Activated T-helper 17 cell treated with anti-CD3 and anti-CD28 coated beads, Interleukin-2, amount 50 U/mL, for 72 hours (primary cell): ENCODE data around the gene LGI4. TPM values are rescaled to one million over a fixed set of nuclear protein-coding genes. Genes with fewer than 3 reads are reported as not detected.
"Not testable (repeated sequence)": the region's sequence is repeated elsewhere in the genome, so short reads cannot be mapped to it uniquely, and the experiment has no call there.

Source experiments
- ATAC-seq: fragments of 150-1000 bp; cut with Tn5 transposase; replicated peaks from 2 replicates; pipeline ENCODE4 v1.10.0; 2021; ENCODE audit warnings: mild to moderate bottlenecking, moderate library complexity
- H3K27ac Mint-ChIP-seq: one replicate; pipeline ENCODE4 v1.8.0; 2022; ENCODE audit warnings: mixed read lengths
- H3K27me3 Mint-ChIP-seq: one replicate; pipeline ENCODE4 v1.8.0; 2022; ENCODE audit warnings: mixed read lengths
- H3K36me3 Mint-ChIP-seq: one replicate; pipeline ENCODE4 v1.8.0; 2022; ENCODE audit warnings: low read depth, mild to moderate bottlenecking, mixed read lengths
- H3K4me1 Mint-ChIP-seq: one replicate; pipeline ENCODE4 v1.8.0; 2022; ENCODE audit warnings: mixed read lengths
- H3K4me3 Mint-ChIP-seq: one replicate; pipeline ENCODE4 v1.8.0; 2022; ENCODE audit warnings: mild to moderate bottlenecking, mixed read lengths
- H3K9me3 Mint-ChIP-seq: one replicate; pipeline ENCODE4 v1.8.0; 2022; ENCODE audit warnings: mixed read lengths
- total RNA-seq, 2 donors: library from RNA; stranded (reverse); gene quantifications; one replicate each; pipeline ENCODE4 v1.2.3, GENCODE V29; 2022

LGI4 gene
- total RNA-seq, 2 donors from 2014 or later = 1.9 TPM; not detected in 1

GRCh38 chr19:35140962-35141836 lies 6.3 kb upstream of the LGI4 start:
- ATAC-seq = peak; percentile 90
- Mint-ChIP-seq H3K4me3 (peak overlapping the region; percentile 90), H3K36me3 (no peaks in the 10 kb centered on the region), H3K4me1 (peaks cover 22% of the 10 kb centered on the region), H3K27ac (peak overlapping the region; percentile 51), H3K9me3 (no peaks in the 10 kb centered on the region), H3K27me3 (no peaks in the 10 kb centered on the region)

GRCh38 chr19:35140207-35140961 lies 5.5 kb upstream of the LGI4 start:
- H3K27ac Mint-ChIP-seq = peak overlapping the region; percentile 51
- no peaks in the 10 kb centered on the region for H3K36me3 Mint-ChIP-seq
- no peaks in the 10 kb centered on the region for H3K9me3 Mint-ChIP-seq
- ATAC-seq = no peak
- H3K4me1 Mint-ChIP-seq = peaks cover 22% of the 10 kb centered on the region
- H3K4me3 Mint-ChIP-seq = peak overlapping the region; percentile 90
- H3K27me3 Mint-ChIP-seq = no peaks in the 10 kb centered on the region

GRCh38 chr19:35138305-35138892 lies 3.5 kb upstream of the LGI4 start, which contains the start of gene FXYD1:
FXYD1 (plus strand) TSS chr19:35138824; CDS start chr19:35140080, 1,256 bp downstream.
- Mint-ChIP-seq H3K4me1 (peaks cover 17% of the 10 kb centered on the region), H3K4me3 (no peak within 1 kb of the TSS), H3K27ac (no peak within 1 kb of the TSS), H3K27me3 (no peaks in the 10 kb centered on the region), H3K9me3 (no peaks in the 10 kb centered on the region), H3K36me3 (no peaks in the 10 kb centered on the region)
- no peak for ATAC-seq

GRCh38 chr19:35136977-35137702 lies 2.3 kb upstream of the LGI4 start:
- H3K4me1 Mint-ChIP-seq = peaks cover 17% of the 10 kb centered on the region
- no peak overlapping the region for H3K27ac Mint-ChIP-seq
- H3K27me3 Mint-ChIP-seq = no peaks in the 10 kb centered on the region
- ATAC-seq = no peak
- H3K36me3 Mint-ChIP-seq = no peaks in the 10 kb centered on the region
- H3K4me3 Mint-ChIP-seq = no peak overlapping the region
- H3K9me3 Mint-ChIP-seq = peaks cover 8% of the 10 kb centered on the region

GRCh38 chr19:35136231-35136630 lies 1.4 kb upstream of the LGI4 start:
- Mint-ChIP-seq H3K4me1 (peaks cover 13% of the 10 kb centered on the region), H3K27me3 (no peaks in the 10 kb centered on the region), H3K9me3 (peaks cover 8% of the 10 kb centered on the region), H3K4me3 (no peak overlapping the region), H3K27ac (no peak overlapping the region), H3K36me3 (no peaks in the 10 kb centered on the region)
- no peak for ATAC-seq

- H3K27me3 Mint-ChIP-seq = no peaks in the 10 kb centered on the region
- H3K27ac Mint-ChIP-seq = no peak overlapping the region
- H3K36me3 Mint-ChIP-seq = no peaks in the 10 kb centered on the region
- peak; percentile 93 for ATAC-seq
- H3K4me3 Mint-ChIP-seq = no peak overlapping the region
- peaks cover 5% of the 10 kb centered on the region for H3K4me1 Mint-ChIP-seq
- H3K9me3 Mint-ChIP-seq = peaks cover 8% of the 10 kb centered on the region
Observed at GRCh38 chr19:35135389-35135909, 590 bp upstream of the LGI4 start.

GRCh38 chr19:35133826-35134225 lies 1.0 kb downstream of the LGI4 start:
- Mint-ChIP-seq H3K4me1 (peaks cover 5% of the 10 kb centered on the region), H3K27me3 (no peaks in the 10 kb centered on the region), H3K4me3 (no peak overlapping the region), H3K27ac (no peak overlapping the region), H3K36me3 (no peaks in the 10 kb centered on the region), H3K9me3 (peaks cover 8% of the 10 kb centered on the region)
- no peak for ATAC-seq

GRCh38 chr19:35132254-35132653 lies 2.6 kb downstream of the LGI4 start:
- no peak for ATAC-seq
- no peak overlapping the region for H3K27ac Mint-ChIP-seq
- H3K36me3 Mint-ChIP-seq = no peaks in the 10 kb centered on the region
- no peak overlapping the region for H3K4me3 Mint-ChIP-seq
- no peaks in the 10 kb centered on the region for H3K27me3 Mint-ChIP-seq
- peaks cover 8% of the 10 kb centered on the region for H3K9me3 Mint-ChIP-seq
- H3K4me1 Mint-ChIP-seq = peaks cover 5% of the 10 kb centered on the region

GRCh38 chr19:35130761-35131720 lies 3.8 kb downstream of the LGI4 start:
- Mint-ChIP-seq H3K27ac (no peak overlapping the region), H3K27me3 (no peaks in the 10 kb centered on the region), H3K4me3 (no peak overlapping the region), H3K4me1 (peaks cover 5% of the 10 kb centered on the region), H3K9me3 (peaks cover 8% of the 10 kb centered on the region), H3K36me3 (no peaks in the 10 kb centered on the region)
- ATAC-seq = no peak

- not testable (repeated sequence) for ATAC-seq, H3K4me3 Mint-ChIP-seq, H3K36me3 Mint-ChIP-seq, H3K9me3 Mint-ChIP-seq, H3K27ac Mint-ChIP-seq, H3K4me1 Mint-ChIP-seq, H3K27me3 Mint-ChIP-seq
Observed at GRCh38 chr19:35129724-35130274, 5.1 kb downstream of the LGI4 start.

- Mint-ChIP-seq H3K4me1 (peaks cover 13% of the 10 kb centered on the region), H3K4me3 (no peak overlapping the region)
Observed at GRCh38 chr19:35128398-35129057, 6.3 kb downstream of the LGI4 start.

GRCh38 chr19:35127871-35128270 lies 7.0 kb downstream of the LGI4 start:
- no peaks in the 10 kb centered on the region for H3K36me3 Mint-ChIP-seq
- ATAC-seq = no peak
- peaks cover 13% of the 10 kb centered on the region for H3K4me1 Mint-ChIP-seq
- no peak overlapping the region for H3K27ac Mint-ChIP-seq
- H3K4me3 Mint-ChIP-seq = no peak overlapping the region
- H3K27me3 Mint-ChIP-seq = no peaks in the 10 kb centered on the region
- peaks cover 4% of the 10 kb centered on the region for H3K9me3 Mint-ChIP-seq

More at GRCh38 chr19:35128398-35129057, 6.3 kb downstream of the LGI4 start:
- Mint-ChIP-seq H3K36me3 (no peaks in the 10 kb centered on the region), H3K9me3 (peaks cover 8% of the 10 kb centered on the region), H3K27ac (no peak overlapping the region), H3K27me3 (no peaks in the 10 kb centered on the region)
- ATAC-seq = no peak
